Endodermal cell (in vitro differentiated cells): ENCODE results near the gene HOMER2. TPM values are rescaled to one million over a fixed set of nuclear protein-coding genes. Genes with fewer than 3 reads are reported as not detected.

Source experiments
- DNase-seq: peaks from one replicate; pipeline ENCODE4 v3.0.0-alpha.2; 2017
- H3K27ac ChIP-seq: 2 replicates; pipeline ENCODE4 v1.5.1; 2013; ENCODE audit warnings: mild to moderate bottlenecking, low read depth, low read length, moderate library complexity
- H3K27me3 ChIP-seq: 2 replicates; pipeline ENCODE4 v1.6.1; 2013; ENCODE audit warnings: mild to moderate bottlenecking, low read length, moderate library complexity; ENCODE audit not compliant: insufficient read depth, control insufficient read depth, poor library complexity, severe bottlenecking
- H3K36me3 ChIP-seq: 2 replicates; pipeline ENCODE4 v1.7.0; 2013; ENCODE audit warnings: mild to moderate bottlenecking, low read length, moderate library complexity; ENCODE audit not compliant: control insufficient read depth, insufficient read depth
- H3K4me1 ChIP-seq: one replicate; pipeline ENCODE4 v1.7.0; 2013; ENCODE audit warnings: low read length; ENCODE audit not compliant: control insufficient read depth, insufficient read depth
- H3K4me3 ChIP-seq: 2 replicates; pipeline ENCODE4 v1.5.1; 2013; ENCODE audit warnings: mild to moderate bottlenecking, low read length, moderate library complexity
- H3K9ac ChIP-seq: 2 replicates; pipeline ENCODE4 v1.6.1; 2013; ENCODE audit warnings: mild to moderate bottlenecking, low read length, moderate library complexity; ENCODE audit not compliant: poor library complexity, severe bottlenecking; ENCODE audit errors: extremely low read depth
- H3K9me3 ChIP-seq: 2 replicates; pipeline ENCODE4 v1.6.1; 2013; ENCODE audit warnings: mild to moderate bottlenecking, low read length, moderate library complexity; ENCODE audit not compliant: control insufficient read depth
- H3K27ac Mint-ChIP-seq: 2 replicates; pipeline ENCODE4 v1.8.0; 2020; ENCODE audit warnings: mixed read lengths
- H3K27me3 Mint-ChIP-seq: 2 replicates; pipeline ENCODE4 v1.8.0; 2021; ENCODE audit warnings: mild to moderate bottlenecking, mixed read lengths; ENCODE audit not compliant: insufficient read depth
- H3K36me3 Mint-ChIP-seq: 2 replicates; pipeline ENCODE4 v1.8.0; 2020; ENCODE audit warnings: low read depth, mixed read lengths
- H3K4me1 Mint-ChIP-seq: 2 replicates; pipeline ENCODE4 v1.8.0; 2020; ENCODE audit warnings: mixed read lengths
- H3K4me3 Mint-ChIP-seq: 2 replicates; pipeline ENCODE4 v1.8.0; 2020; ENCODE audit warnings: mild to moderate bottlenecking, moderate library complexity, mixed read lengths
- H3K9me3 Mint-ChIP-seq: 2 replicates; pipeline ENCODE4 v1.8.0; 2020; ENCODE audit warnings: mild to moderate bottlenecking, mixed read lengths
- CTCF ChIP-seq: fragments of 200-600 bp; sonication (generic); conservative IDR thresholded peaks from 2 replicates; pipeline ENCODE4 v1.5.0; 2021; ENCODE audit warnings: antibody characterized with exemption, mild to moderate bottlenecking
- WGBS, 2 experiments: methylation state at CpG; one replicate each; pipeline versions ENCODE4 v1.1.5 to v1.1.7; 2013; ENCODE audit warnings: missing lambda C conversion rate in 2 of 2, mixed read lengths in 1 of 2; ENCODE audit not compliant: insufficient coverage in 1 of 2, insufficient read length in 1 of 2; 5-methylcytosine and 5-hydroxymethylcytosine counted together
- total RNA-seq, 2 donors: library from RNA; stranded (reverse); fragmentation: NEBNext Ultra II Directional in 1 of 2; extraction: Animal tissue kit (Norgen Biotek cat#: 25700) in 1 of 2; gene quantifications; 2 replicates in 1 of 2; 3 replicates in 1 of 2; pipeline ENCODE4 v1.2.1, GENCODE V29; 2021

HOMER2 gene
- total RNA-seq, 2 donors from 2014 or later, result 31.8 to 32.7 TPM

- H3K4me3 Mint-ChIP-seq, result peak within 1 kb of the TSS; percentile 84
- H3K27me3 ChIP-seq, result no peaks in the 10 kb centered on the region
- H3K9me3 ChIP-seq, result no peaks in the 10 kb centered on the region
- peaks cover 15% of the 10 kb centered on the region for H3K27me3 Mint-ChIP-seq
- H3K9me3 Mint-ChIP-seq, result peaks cover 13% of the 10 kb centered on the region
- no peaks in the 10 kb centered on the region for H3K4me1 ChIP-seq
- DNase-seq, result peak; percentile 96
- H3K4me3 ChIP-seq, result peak within 1 kb of the TSS; percentile 94
- H3K9ac ChIP-seq, result peak within 1 kb of the TSS; percentile 72
- H3K36me3 ChIP-seq, result peaks cover 23% of the 10 kb centered on the region
- TF ChIP-seq CTCF, result no peak
- H3K36me3 Mint-ChIP-seq, result peaks cover 33% of the 10 kb centered on the region
- 6 to 10% methylated on average over 19 to 45 of the region's 45 CpGs for WGBS, 2 experiments
- no peaks in the 10 kb centered on the region for H3K4me1 Mint-ChIP-seq
- H3K27ac ChIP-seq, result peak within 1 kb of the TSS; percentile 16
- peak within 1 kb of the TSS; percentile 98 for H3K27ac Mint-ChIP-seq
Observed at GRCh38 chr15:82985688-82986441, 33.3 kb upstream of the HOMER2 start, which contains the start of gene RAMAC. RAMAC (plus strand) TSS chr15:82986210; CDS start chr15:82989019, 2,809 bp downstream.

- DNase-seq, result no peak
- H3K4me1 Mint-ChIP-seq, result no peaks in the 10 kb centered on the region
- Histone ChIP-seq H3K9ac (no peak overlapping the region), H3K4me3 (no peak overlapping the region), H3K9me3 (no peaks in the 10 kb centered on the region), H3K27me3 (no peaks in the 10 kb centered on the region), H3K4me1 (no peaks in the 10 kb centered on the region), H3K36me3 (no peaks in the 10 kb centered on the region), H3K27ac (no peak overlapping the region)
- TF ChIP-seq CTCF, result no peak
- WGBS, 2 experiments, result 82 to 100% methylated on average over 1 to 2 of the region's 2 CpGs
- no peak overlapping the region for H3K27ac Mint-ChIP-seq
- peaks cover 13% of the 10 kb centered on the region for H3K9me3 Mint-ChIP-seq
- peaks cover 19% of the 10 kb centered on the region for H3K27me3 Mint-ChIP-seq
- H3K36me3 Mint-ChIP-seq, result peaks cover 6% of the 10 kb centered on the region
- no peak overlapping the region for H3K4me3 Mint-ChIP-seq
Observed at GRCh38 chr15:82980981-82981380, 28.5 kb upstream of the HOMER2 start.

GRCh38 chr15:82979726-82980125, 27.2 kb upstream of the HOMER2 start:
- H3K27me3 Mint-ChIP-seq, result peaks cover 8% of the 10 kb centered on the region
- Histone ChIP-seq H3K36me3 (no peaks in the 10 kb centered on the region), H3K27ac (no peak overlapping the region), H3K9ac (no peak overlapping the region), H3K4me3 (no peak overlapping the region), H3K9me3 (no peaks in the 10 kb centered on the region), H3K4me1 (no peaks in the 10 kb centered on the region), H3K27me3 (no peaks in the 10 kb centered on the region)
- H3K9me3 Mint-ChIP-seq, result peaks cover 1% of the 10 kb centered on the region
- no peak for DNase-seq
- H3K4me3 Mint-ChIP-seq, result no peak overlapping the region
- 95 to 100% methylated on average over 1 of the region's 1 CpG for WGBS, 2 experiments
- no peaks in the 10 kb centered on the region for H3K4me1 Mint-ChIP-seq
- peaks cover 6% of the 10 kb centered on the region for H3K36me3 Mint-ChIP-seq
- no peak overlapping the region for H3K27ac Mint-ChIP-seq
- TF ChIP-seq CTCF, result no peak
